ENCODE results near the gene INTS6.

The INTS6 gene

GRCh38 chr13:51341791-51342190, 111.0 kb downstream of the INTS6 start:
- DNase-seq, result no peak

DNA sequence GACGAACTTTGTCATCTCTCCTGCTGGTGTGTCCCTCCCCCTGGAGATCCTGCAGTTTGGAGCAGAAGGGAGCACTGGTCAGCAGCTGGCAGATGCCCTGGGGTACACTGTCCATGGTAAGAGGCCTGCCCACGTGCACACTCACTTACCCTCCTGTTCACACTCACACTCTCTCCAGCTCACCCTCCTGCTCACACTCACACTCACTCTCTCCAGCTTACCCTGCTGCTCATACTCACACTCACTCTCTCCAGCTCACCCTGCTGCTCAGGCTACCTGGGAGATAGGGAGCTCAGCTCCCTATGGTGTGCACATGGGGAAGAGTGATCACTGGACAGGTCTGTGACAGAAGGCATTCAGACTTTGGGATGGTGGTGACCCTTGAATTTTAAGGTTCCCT, 111.6 kb downstream of the INTS6 start:
- DNase-seq, result no peak

- no peak for DNase-seq
Observed at GRCh38 chr13:51339952-51340732, 112.7 kb downstream of the INTS6 start.

GRCh38 chr13:51339354-51339753, 113.5 kb downstream of the INTS6 start, which contains the start of gene SERPINE3:
Gene SERPINE3, plus strand, starts transcription at chr13:51339691. Its CDS starts 1,401 bp downstream, at chr13:51341092.
- no peak for DNase-seq

GRCh38 chr13:51336746-51337145, 116.1 kb downstream of the INTS6 start:
- DNase-seq, result no peak

- DNase-seq, result no peak
Observed at GRCh38 chr13:51333826-51334225, 119.0 kb downstream of the INTS6 start.

- no peak for DNase-seq
Observed at GRCh38 chr13:51333421-51333820, 119.4 kb downstream of the INTS6 start.

DNA sequence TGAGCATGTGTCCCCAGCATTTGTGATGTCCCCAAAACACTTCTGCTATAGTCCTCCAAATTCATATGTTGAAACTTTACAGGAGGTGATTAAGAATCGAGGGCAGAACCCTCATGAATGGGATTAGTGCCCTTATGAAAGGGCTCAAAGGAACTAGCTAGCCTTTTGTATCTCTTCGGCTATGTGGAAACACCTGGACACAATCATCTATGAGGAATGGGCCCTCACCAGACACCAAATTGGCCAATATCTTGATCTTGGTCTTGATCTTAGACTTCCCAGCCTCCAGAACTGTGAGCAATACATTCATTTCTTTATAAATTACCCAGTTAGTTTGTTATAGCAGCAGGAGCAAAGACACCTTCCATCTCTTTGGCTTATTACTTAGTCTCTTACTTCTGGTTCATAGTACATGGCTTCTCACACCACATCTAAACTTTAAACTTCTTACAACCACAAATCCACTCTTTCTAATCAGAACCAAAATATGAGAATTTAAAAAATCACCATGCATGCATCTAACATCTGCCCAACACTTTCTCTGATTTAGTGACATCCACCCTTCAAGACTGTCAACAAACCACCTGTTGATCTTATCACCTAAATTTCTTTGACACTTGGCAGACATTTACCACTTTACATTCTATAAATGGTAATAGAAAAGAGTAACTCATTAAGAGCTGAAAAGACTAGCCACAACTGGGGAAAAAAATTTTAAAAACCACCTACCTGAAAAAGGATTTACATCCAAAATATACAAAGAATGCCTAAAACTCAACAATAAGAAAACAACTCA, 120.1 kb downstream of the INTS6 start:
- DNase-seq, result no peak

- DNase-seq, result no peak
Observed at GRCh38 chr13:51331354-51331861, 121.4 kb downstream of the INTS6 start.

- DNase-seq, result no peak
Observed at GRCh38 chr13:51330791-51331190, 122.0 kb downstream of the INTS6 start.

DNA sequence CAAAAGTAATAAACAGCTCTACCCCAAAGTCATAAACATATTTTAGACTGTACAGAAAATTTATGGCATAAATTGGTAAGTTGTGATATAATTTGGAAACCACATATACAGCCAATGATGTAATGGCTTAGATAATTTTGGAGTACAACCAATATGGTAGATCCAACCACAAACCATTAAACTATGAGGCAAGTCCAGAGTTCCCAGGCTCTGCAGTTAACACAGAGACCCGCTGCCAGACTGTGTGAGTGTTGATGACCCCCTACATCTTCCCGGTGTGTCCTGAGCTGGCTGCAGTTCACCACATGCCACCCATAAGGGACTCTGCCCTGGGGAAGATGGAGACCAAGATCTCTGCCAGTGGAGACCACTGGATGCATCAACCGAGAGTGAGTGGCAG, 123.2 kb downstream of the INTS6 start:
- no peak for DNase-seq

DNA sequence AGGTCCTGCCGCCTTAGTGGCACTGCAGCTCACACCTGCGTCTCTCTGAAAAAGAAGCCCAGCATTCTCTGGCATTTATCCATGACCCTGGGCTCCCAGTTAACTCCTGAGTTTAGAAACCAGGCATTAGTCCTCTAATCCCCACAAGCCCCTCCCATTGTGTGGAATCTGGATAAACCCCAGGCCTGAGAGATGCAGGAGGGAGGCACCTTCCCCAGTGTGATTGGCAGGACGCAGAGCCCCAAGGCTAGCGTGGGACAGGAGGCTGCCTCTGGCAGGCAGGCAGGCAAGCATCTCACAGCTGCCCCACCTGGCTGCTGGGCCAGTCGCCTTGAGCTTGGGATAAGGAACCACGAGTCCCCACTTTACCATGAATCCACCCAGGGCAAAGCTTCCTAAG, 124.3 kb downstream of the INTS6 start:
- no peak for DNase-seq

GRCh38 chr13:51327961-51328360, 124.9 kb downstream of the INTS6 start:
- no peak for DNase-seq

GRCh38 chr13:51326777-51327176, 126.1 kb downstream of the INTS6 start:
- no peak for DNase-seq

- DNase-seq, result no peak
Observed at GRCh38 chr13:51325837-51326236, 127.0 kb downstream of the INTS6 start.

DNA sequence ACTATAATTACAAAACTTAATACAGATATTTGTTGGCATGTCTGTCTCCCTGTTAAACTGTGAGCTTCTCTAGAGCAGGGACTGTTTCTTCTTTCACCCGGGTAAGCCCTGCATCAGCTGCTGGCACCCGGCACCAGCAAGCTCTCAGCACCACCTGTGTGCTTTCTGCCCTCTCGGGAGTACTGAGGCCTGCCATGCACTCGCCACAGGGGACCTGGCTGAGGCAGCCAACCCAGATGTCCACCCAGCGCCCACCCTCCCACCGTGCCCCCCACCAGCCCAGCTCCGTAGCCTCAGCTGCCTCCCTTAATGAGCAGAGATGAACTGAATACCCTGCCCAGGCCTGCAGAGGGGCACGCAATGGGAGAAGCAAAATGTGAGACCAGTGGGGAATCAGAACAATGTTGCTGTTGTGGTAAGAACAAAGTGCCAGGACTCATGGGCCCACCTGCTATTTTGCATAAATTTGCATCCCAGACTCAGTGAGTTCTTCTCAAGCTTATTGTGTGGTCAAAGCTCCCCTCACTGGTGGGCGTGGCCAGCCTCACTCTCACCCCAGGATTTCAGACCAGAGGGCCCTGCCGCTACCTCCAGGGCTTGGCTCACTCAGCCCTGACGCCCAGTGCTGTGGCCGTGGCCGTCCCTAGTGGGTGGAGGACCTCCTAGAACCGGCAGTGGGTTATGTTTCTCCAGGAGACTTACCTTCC, 128.0 kb downstream of the INTS6 start:
- DNase-seq, result no peak

DNA sequence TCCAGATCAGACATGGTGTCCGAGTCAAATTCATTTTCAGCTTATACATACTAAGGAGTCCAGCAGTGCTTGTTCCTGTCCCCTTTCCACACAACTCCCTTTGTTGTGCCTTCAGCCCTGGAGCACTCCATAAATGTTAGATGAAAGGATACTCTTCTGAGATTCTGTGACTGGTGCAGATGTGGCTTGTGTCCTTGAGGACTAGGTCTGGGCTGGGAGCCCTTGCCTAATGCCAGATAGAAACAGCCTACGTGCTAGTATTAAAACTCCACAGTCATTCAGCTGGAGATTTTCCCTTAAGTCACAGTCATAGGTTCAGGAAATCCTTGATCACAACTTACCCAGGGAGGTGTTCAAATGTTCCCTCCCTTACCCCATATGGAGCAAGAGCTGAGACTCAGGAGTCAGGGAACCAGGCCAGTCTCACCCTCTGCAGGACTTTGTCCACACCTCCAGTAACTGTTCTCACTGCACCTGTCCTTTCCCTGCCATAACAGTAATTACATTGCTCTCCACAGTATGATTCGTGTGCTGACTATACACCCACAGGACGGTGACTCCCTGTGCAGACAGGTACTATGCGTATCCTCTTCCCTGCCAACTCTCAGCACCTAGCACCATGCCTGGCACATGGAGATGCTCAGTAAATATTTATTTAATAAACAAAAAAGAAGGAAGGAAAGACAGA, 128.9 kb downstream of the INTS6 start:
- DNase-seq, result no peak

DNA sequence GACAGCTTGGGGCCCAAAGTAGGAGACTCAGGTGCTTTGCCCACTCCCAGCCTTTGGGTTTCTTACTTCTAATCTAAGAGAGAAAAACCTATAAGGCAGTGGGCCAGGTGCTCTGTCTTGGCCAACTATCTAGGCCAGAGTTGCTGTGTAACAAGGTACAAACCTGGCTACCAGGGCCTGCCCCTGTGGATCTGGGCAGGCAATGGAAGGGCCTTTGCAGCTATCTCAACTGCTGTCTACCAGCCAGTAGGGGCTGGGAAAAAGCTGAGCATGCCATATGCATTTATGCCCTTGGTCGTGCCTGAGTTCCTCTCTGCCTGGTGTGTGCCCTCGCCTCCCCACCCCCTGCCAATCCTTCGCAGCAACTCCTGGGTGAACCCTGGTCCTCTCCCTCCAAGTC, 130.0 kb downstream of the INTS6 start:
- DNase-seq, result no peak

DNA sequence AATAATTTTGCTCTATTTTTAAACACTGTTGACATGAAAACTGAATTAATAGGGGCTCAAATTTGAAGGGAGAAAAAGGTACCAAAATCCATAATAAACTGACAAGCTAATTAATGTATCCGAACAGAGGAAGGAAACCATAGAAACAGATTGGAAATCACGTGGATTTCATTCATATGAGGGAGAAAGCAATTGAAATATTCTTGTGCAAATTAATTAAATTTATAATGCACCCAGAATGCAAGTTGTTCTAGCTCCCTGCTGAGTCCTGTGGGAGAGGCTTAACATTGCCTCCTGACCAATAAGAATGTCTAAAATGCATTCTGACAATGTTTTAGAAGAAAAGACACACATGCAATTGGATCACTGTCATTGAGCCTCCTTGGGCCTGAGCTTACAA, 131.0 kb downstream of the INTS6 start:
- DNase-seq, result no peak

DNA sequence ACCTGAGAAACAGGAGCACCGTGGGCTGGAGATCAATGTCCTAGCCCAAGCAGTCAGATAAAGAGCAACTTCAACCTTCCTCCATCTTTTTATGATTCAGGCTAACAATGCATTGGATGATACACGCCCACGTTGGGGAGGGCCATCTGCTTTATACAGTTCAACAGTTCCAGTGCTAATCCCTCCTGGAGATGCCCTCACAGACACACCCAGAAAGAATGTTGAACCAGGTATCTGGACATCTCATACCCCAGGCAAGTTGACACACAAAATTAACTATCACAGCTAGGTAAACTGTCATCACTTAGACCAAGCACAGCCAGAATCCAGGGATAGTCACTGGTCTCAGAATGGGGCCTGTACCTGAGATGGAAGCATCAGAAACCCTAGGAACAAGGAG, 134.0 kb downstream of the INTS6 start:
- no peak for DNase-seq

DNA sequence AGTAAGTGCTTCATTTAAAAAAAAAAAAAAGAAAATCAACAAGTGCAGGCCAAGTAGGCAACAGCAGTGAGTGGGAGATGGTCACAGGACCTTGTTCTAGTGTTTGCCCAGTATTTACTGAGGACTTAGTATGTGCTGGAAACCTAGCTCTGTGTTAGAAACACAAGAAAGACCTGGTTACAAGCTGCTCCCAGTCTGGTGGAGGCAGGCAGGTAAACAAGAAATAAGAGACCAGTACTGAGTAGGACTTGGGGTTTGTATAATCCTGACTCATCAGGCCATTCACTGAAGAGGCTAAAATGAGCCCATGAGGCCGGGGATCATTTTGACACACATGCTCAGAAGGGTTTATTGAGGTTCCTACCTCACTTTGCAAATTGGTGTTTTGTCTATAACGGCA, 134.8 kb downstream of the INTS6 start:
- DNase-seq, result no peak

DNA sequence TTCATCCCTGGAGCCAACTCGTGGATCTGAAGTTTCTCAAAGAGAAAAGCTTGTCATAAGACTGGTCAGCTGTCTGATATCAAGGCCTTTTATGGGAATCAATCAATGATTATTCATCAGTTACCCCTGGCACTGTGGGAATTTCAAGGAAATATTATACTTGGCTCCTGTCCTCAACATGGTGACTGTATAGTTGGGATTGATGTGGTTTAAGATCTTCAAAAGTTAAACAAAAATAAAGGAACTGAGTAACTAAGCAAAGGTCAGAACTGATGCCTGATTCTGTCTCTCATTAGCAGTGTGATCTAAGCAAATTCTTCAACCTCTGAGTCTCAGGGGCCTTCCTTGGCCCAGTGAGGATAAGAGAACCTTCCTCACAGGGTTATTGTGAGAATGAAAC, 135.6 kb downstream of the INTS6 start:
- no peak for DNase-seq

DNA sequence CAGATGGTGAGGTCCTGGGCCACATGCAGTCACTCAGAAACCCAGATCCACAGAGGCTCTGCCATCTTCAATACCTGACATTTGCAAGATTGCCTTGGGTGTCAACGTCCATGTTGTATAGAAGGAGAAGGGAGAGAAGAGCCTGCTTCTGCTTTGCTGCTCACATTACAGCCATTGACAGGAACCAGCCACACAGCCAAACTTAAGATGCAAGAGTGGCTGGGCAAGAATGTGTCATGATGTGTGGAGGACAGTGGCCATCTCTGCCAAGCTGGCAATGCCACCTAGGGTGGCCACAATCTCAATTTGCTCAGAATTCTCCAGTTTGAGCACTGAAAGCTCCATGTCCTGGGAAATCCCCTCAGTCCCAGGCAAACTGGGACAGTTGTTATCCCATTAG, 139.2 kb downstream of the INTS6 start:
- DNase-seq, result no peak
